Upper lobe of right lung (tissue), 1 donor: Measurements from ENCODE around the gene MNDA. TPM values are rescaled to one million over a fixed set of nuclear protein-coding genes. Genes with fewer than 3 reads are reported as not detected.

Experiments
- ATAC-seq: fragments of 200-7000 bp; cut with Tn5 transposase; one replicate; pipeline ENCODE4 v1.9.1; 2020; ENCODE audit warnings: mild to moderate bottlenecking, moderate library complexity
- DNase-seq: peaks from one replicate; pipeline ENCODE4 v3.0.0-alpha.2; 2020
- H3K27ac ChIP-seq: fragments of 200-600 bp; one replicate; pipeline ENCODE4 v1.8.0; 2022
- H3K27me3 ChIP-seq: fragments of 200-600 bp; one replicate; pipeline ENCODE4 v1.8.0; 2022; ENCODE audit warnings: mild to moderate bottlenecking
- H3K36me3 ChIP-seq: fragments of 200-600 bp; one replicate; pipeline ENCODE4 v1.8.0; 2022
- H3K4me1 ChIP-seq: fragments of 200-600 bp; one replicate; pipeline ENCODE4 v1.8.0; 2022
- H3K4me3 ChIP-seq: fragments of 200-600 bp; one replicate; pipeline ENCODE4 v1.8.0; 2022; ENCODE audit warnings: mild to moderate bottlenecking
- H3K9me3 ChIP-seq: fragments of 200-600 bp; one replicate; pipeline ENCODE4 v1.8.0; 2022
- intact Hi-C: fragments of 100-400 bp; cut with DNase I; formaldehyde crosslinking; loops from one replicate; pipeline ENCODE4 v1.11.0; 2022
- total RNA-seq: library from RNA; stranded (reverse); fragmentation: NEBNext Ultra II Directional; extraction: Animal tissue kit (Norgen Biotek cat#: 25700); gene quantifications from one replicate; pipeline ENCODE4 v1.2.1, GENCODE V29; 2021
- TF ChIP-seq, protein P1 (sequence below): fragments of 200-600 bp; IDR thresholded peaks from one replicate; pipeline ENCODE4 v1.8.0; 2022; ENCODE audit warnings: antibody characterized with exemption
- donor health status: DM: no; HTN: yes; CAD: no; lungs with severe emphysema.

Gene MNDA
- total RNA-seq, 1 donor from 2014 or later: 45.5 TPM

GRCh38 chr1:158893654-158894053, 62.5 kb downstream of the MNDA start:
- no peaks in the 10 kb centered on the region for H3K36me3 ChIP-seq
- no peaks in the 10 kb centered on the region for H3K4me1 ChIP-seq
- DNase-seq (no peak), ATAC-seq (no peak)
- intact Hi-C loops: no loop called here
- TF ChIP-seq, protein P1, sequence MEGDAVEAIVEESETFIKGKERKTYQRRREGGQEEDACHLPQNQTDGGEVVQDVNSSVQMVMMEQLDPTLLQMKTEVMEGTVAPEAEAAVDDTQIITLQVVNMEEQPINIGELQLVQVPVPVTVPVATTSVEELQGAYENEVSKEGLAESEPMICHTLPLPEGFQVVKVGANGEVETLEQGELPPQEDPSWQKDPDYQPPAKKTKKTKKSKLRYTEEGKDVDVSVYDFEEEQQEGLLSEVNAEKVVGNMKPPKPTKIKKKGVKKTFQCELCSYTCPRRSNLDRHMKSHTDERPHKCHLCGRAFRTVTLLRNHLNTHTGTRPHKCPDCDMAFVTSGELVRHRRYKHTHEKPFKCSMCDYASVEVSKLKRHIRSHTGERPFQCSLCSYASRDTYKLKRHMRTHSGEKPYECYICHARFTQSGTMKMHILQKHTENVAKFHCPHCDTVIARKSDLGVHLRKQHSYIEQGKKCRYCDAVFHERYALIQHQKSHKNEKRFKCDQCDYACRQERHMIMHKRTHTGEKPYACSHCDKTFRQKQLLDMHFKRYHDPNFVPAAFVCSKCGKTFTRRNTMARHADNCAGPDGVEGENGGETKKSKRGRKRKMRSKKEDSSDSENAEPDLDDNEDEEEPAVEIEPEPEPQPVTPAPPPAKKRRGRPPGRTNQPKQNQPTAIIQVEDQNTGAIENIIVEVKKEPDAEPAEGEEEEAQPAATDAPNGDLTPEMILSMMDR: no peak
- no peak overlapping the region for H3K27ac ChIP-seq
- H3K9me3 ChIP-seq: no peaks in the 10 kb centered on the region
- no peak overlapping the region for H3K4me3 ChIP-seq
- H3K27me3 ChIP-seq: no peaks in the 10 kb centered on the region

- Histone ChIP-seq H3K4me3 (no peak overlapping the region), H3K27me3 (no peaks in the 10 kb centered on the region), H3K36me3 (no peaks in the 10 kb centered on the region), H3K4me1 (no peaks in the 10 kb centered on the region), H3K9me3 (no peaks in the 10 kb centered on the region), H3K27ac (no peak overlapping the region)
- TF ChIP-seq, protein P1: no peak
- ATAC-seq: no peak
- intact Hi-C loops: no loop called here
- no peak for DNase-seq
Observed at GRCh38 chr1:158898722-158899121, 67.6 kb downstream of the MNDA start.

Other genes starting within 250 kb of the MNDA start
- gene OR10Z1, start 226.1 kb upstream of the MNDA start, total RNA-seq: not detected
- not detected for gene SPTA1, start 144.6 kb upstream of the MNDA start, total RNA-seq
- not detected for gene OR6K2, start 130.7 kb upstream of the MNDA start, total RNA-seq
- 2.3 TPM for gene OR6K3, start 110.6 kb upstream of the MNDA start, total RNA-seq
- gene OR6K6, start 76.6 kb upstream of the MNDA start, total RNA-seq: not detected
- 2.3 TPM for gene OR6N1, start 59.2 kb upstream of the MNDA start, total RNA-seq
- gene OR6N2, start 50.1 kb upstream of the MNDA start, total RNA-seq: 0.72 TPM
- 2.6 TPM for gene PYHIN1, start 100.2 kb downstream of the MNDA start, total RNA-seq
- 98.0 TPM for gene IFI16, start 178.6 kb downstream of the MNDA start, total RNA-seq
- gene AIM2, start 245.4 kb downstream of the MNDA start, total RNA-seq: 3.0 TPM